H1 (cell line): ENCODE data around the gene ZCCHC17. TPM values are rescaled to one million over a fixed set of nuclear protein-coding genes. Genes with fewer than 3 reads are reported as not detected.

Experiments used
- CTCF ChIA-PET: fragments of 300-600 bp; sonication (Branson Sonifier 250); formaldehyde crosslinking; loops from one replicate; lab custom pipeline; 2021; ENCODE audit not compliant: partially characterized antibody; lab: Charles Lee
- POLR2A ChIA-PET: fragments of 300-600 bp; sonication (Branson Sonifier 250); formaldehyde crosslinking; loops from one replicate; lab custom pipeline; 2021; ENCODE audit warnings: inconsistent platforms; ENCODE audit not compliant: partially characterized antibody; lab: Charles Lee
- DNase-seq, 2 experiments: peaks; one replicate each; pipeline versions ENCODE4 v3.0.0 to v3.0.0-alpha.2; 2010 to 2022; ENCODE audit warnings: low spot score in 2 of 2, low read depth in 1 of 2, mixed read lengths in 1 of 2
- FAIRE-seq: peaks from 2 replicates; lab custom pipeline; 2011; peaks lifted over from hg19 to GRCh38; lab: Jason Lieb, UNC
- H2AFZ ChIP-seq: 2 replicates; pipeline ENCODE4 v1.8.1; 2012; ENCODE audit warnings: low read length, inconsistent platforms
- H2AK5ac ChIP-seq: 2 replicates; pipeline ENCODE4 v1.6.1; 2013; ENCODE audit warnings: low read depth, low read length
- H2BK120ac ChIP-seq: replicated peaks from 2 replicates; pipeline ENCODE3; 2013; ENCODE audit warnings: low read depth, low read length, inconsistent platforms
- H2BK12ac ChIP-seq: 2 replicates; pipeline ENCODE4 v1.6.1; 2013; ENCODE audit warnings: low read depth, low read length
- H2BK15ac ChIP-seq: 2 replicates; pipeline ENCODE4 v1.6.1; 2013; ENCODE audit warnings: low read length
- H2BK20ac ChIP-seq: 2 replicates; pipeline ENCODE4 v1.6.1; 2013; ENCODE audit warnings: low read length
- H2BK5ac ChIP-seq: 2 replicates; pipeline ENCODE4 v1.6.1; 2013; ENCODE audit warnings: low read depth, low read length
- H3K14ac ChIP-seq: 2 replicates; pipeline ENCODE4 v1.6.1; 2013; ENCODE audit warnings: inconsistent platforms; ENCODE audit not compliant: insufficient read length
- H3K18ac ChIP-seq: 2 replicates; pipeline ENCODE4 v1.6.1; 2013; ENCODE audit warnings: low read length; ENCODE audit errors: extremely low read depth
- H3K23ac ChIP-seq: 2 replicates; pipeline ENCODE4 v1.6.1; 2013; ENCODE audit warnings: inconsistent platforms; ENCODE audit not compliant: insufficient read length
- H3K23me2 ChIP-seq: 2 replicates; pipeline ENCODE4 v1.6.1; 2013; ENCODE audit warnings: low read depth, low read length
- H3K27ac ChIP-seq: 2 replicates; pipeline ENCODE4 v1.6.1; 2011; ENCODE audit warnings: low read depth, low read length, inconsistent platforms
- H3K27me3 ChIP-seq, 4 experiments: replicated peaks in 1 of 4; 1 replicate in 1 of 4; 2 replicates in 3 of 4; pipeline versions ENCODE4 v1.6.1 to v1.8.1; 2011 to 2013; ENCODE audit warnings: low read length in 3 of 4, mild to moderate bottlenecking in 3 of 4, inconsistent platforms in 2 of 4, mixed read lengths in 2 of 4, moderate library complexity in 1 of 4; ENCODE audit not compliant: control insufficient read depth in 3 of 4, insufficient read depth in 3 of 4; ENCODE audit errors: extremely low read depth in 1 of 4
- H3K36me3 ChIP-seq, 4 experiments: 2 replicates each; pipeline versions ENCODE4 v1.6.1 to v1.8.1; 2011 to 2013; ENCODE audit warnings: mild to moderate bottlenecking in 4 of 4, low read length in 3 of 4, moderate library complexity in 2 of 4, control low read depth in 1 of 4, inconsistent platforms in 1 of 4; ENCODE audit not compliant: insufficient read depth in 4 of 4, control insufficient read depth in 2 of 4
- H3K4ac ChIP-seq: replicated peaks from 2 replicates; pipeline ENCODE3; 2013; ENCODE audit warnings: low read length, low read depth, mixed read lengths, inconsistent platforms; ENCODE audit not compliant: insufficient read length
- H3K4me1 ChIP-seq, 4 experiments: replicated peaks in 1 of 4; 1 replicate in 1 of 4; 2 replicates in 3 of 4; pipeline versions ENCODE4 v1.6.1 to v1.8.1; 2011 to 2013; ENCODE audit warnings: low read length in 3 of 4, inconsistent platforms in 2 of 4, mixed read lengths in 1 of 4; ENCODE audit not compliant: insufficient read depth in 4 of 4, control insufficient read depth in 3 of 4
- H3K4me2 ChIP-seq, 2 experiments: 2 replicates each; pipeline versions ENCODE4 v1.6.1 to v1.8.1; 2011 to 2013; ENCODE audit warnings: low read depth in 2 of 2, low read length in 2 of 2, control low read depth in 1 of 2, inconsistent platforms in 1 of 2, mild to moderate bottlenecking in 1 of 2; ENCODE audit not compliant: insufficient read depth in 1 of 2
- H3K4me3 ChIP-seq, 4 experiments: fragments of 200-600, 300-600 bp in 1 of 4; sonication (generic), shearing (Covaris generic), sonication (Bioruptor Twin) in 1 of 4; 2 replicates each; pipeline versions ENCODE4 v1.5.1 to v1.8.1; 2011 to 2016; ENCODE audit warnings: low read length in 4 of 4, low read depth in 3 of 4, control low read depth in 2 of 4, inconsistent platforms in 2 of 4, mild to moderate bottlenecking in 2 of 4, mixed read lengths in 1 of 4, moderate library complexity in 1 of 4; ENCODE audit not compliant: insufficient read depth in 2 of 4; ENCODE audit errors: extremely low read depth in 1 of 4
- H3K56ac ChIP-seq: replicated peaks from 2 replicates; pipeline ENCODE3; 2013; ENCODE audit warnings: low read depth, mild to moderate bottlenecking, mixed read lengths, low read length, inconsistent platforms; ENCODE audit not compliant: insufficient read length
- H3K79me1 ChIP-seq: 2 replicates; pipeline ENCODE4 v1.6.1; 2013; ENCODE audit warnings: low read depth, low read length, control low read depth
- H3K79me2 ChIP-seq, 2 experiments: 2 replicates each; pipeline versions ENCODE4 v1.6.1 to v1.8.1; 2012 to 2013; ENCODE audit warnings: low read length in 2 of 2, mild to moderate bottlenecking in 2 of 2, inconsistent platforms in 1 of 2; ENCODE audit not compliant: insufficient read depth in 2 of 2, control insufficient read depth in 1 of 2
- H3K9ac ChIP-seq, 4 experiments: replicated peaks in 1 of 4; 1 replicate in 1 of 4; 2 replicates in 3 of 4; pipeline versions ENCODE4 v1.6.1 to v1.8.1; 2011 to 2013; ENCODE audit warnings: low read depth in 3 of 4, low read length in 3 of 4, control low read depth in 2 of 4, mild to moderate bottlenecking in 2 of 4, moderate library complexity in 2 of 4, inconsistent platforms in 1 of 4; ENCODE audit errors: extremely low read depth in 1 of 4
- H3K9me3 ChIP-seq, 2 experiments: 2 replicates each; pipeline versions ENCODE4 v1.6.1 to v1.8.1; 2012 to 2013; ENCODE audit warnings: mild to moderate bottlenecking in 2 of 2, moderate library complexity in 2 of 2, control low read depth in 1 of 2, inconsistent platforms in 1 of 2, low read depth in 1 of 2, low read length in 1 of 2, mixed read lengths in 1 of 2; ENCODE audit not compliant: insufficient read depth in 2 of 2
- H4K20me1 ChIP-seq, 2 experiments: replicated peaks in 1 of 2; 2 replicates each; pipeline versions ENCODE3 to v1.8.1; 2011 to 2013; ENCODE audit warnings: inconsistent platforms in 2 of 2, low read length in 2 of 2, mild to moderate bottlenecking in 1 of 2; ENCODE audit not compliant: insufficient read depth in 2 of 2, control insufficient read depth in 1 of 2
- H4K5ac ChIP-seq: 2 replicates; pipeline ENCODE4 v1.6.1; 2013; ENCODE audit warnings: low read length, low read depth, mixed read lengths, inconsistent platforms; ENCODE audit not compliant: insufficient read length
- H4K8ac ChIP-seq: 2 replicates; pipeline ENCODE4 v1.8.0; 2013; ENCODE audit warnings: mild to moderate bottlenecking, moderate library complexity, low read length, inconsistent platforms; ENCODE audit not compliant: insufficient read depth; ENCODE audit errors: extremely low read depth
- H4K91ac ChIP-seq: replicated peaks from 2 replicates; pipeline ENCODE3; 2013; ENCODE audit warnings: low read length, mixed read lengths, inconsistent platforms; ENCODE audit not compliant: insufficient read length
- ASH2L ChIP-seq: fragments of 200-600, 300-600 bp; sonication (generic); IDR thresholded peaks from one replicate; pipeline ENCODE4 v1.7.1; 2017; ENCODE audit warnings: low read length
- FOSL1 ChIP-seq: IDR thresholded peaks from 2 replicates; pipeline ENCODE4 v1.6.1; 2011; ENCODE audit warnings: mild to moderate bottlenecking, low read depth, low read length, moderate library complexity; ENCODE audit not compliant: insufficient read depth
- NRF1 ChIP-seq: IDR thresholded peaks from 2 replicates; pipeline ENCODE4 v1.6.1; 2011; ENCODE audit warnings: mild to moderate bottlenecking, low read depth, low read length, improper control_type of control experiment
- RAD21 ChIP-seq, 2 experiments: IDR thresholded peaks in 1 of 2; conservative IDR thresholded peaks in 1 of 2; 2 replicates each; pipeline ENCODE4 v1.6.1; 2011; ENCODE audit warnings: low read depth in 2 of 2, low read length in 2 of 2, improper control_type of control experiment in 1 of 2, inconsistent platforms in 1 of 2, mild to moderate bottlenecking in 1 of 2, moderate library complexity in 1 of 2
- RBBP5 ChIP-seq: IDR thresholded peaks from 2 replicates; pipeline ENCODE4 v1.7.1; 2012; ENCODE audit warnings: low read depth, mild to moderate bottlenecking, inconsistent platforms, low read length, moderate library complexity, borderline replicate concordance
- SAP30 ChIP-seq: fragments of 300-600 bp; sonication (generic); IDR thresholded peaks from 2 replicates; pipeline ENCODE4 v1.7.1; 2012; ENCODE audit warnings: low read length, moderate library complexity, mild to moderate bottlenecking, inconsistent platforms; ENCODE audit not compliant: insufficient read depth, insufficient replicate concordance
- SIRT6 ChIP-seq: IDR thresholded peaks from one replicate; pipeline ENCODE4 v1.7.1; 2012; ENCODE audit warnings: low read length, inconsistent platforms
- SRF ChIP-seq: IDR thresholded peaks from 2 replicates; pipeline ENCODE4 v1.6.1; 2011; ENCODE audit warnings: mild to moderate bottlenecking, low read depth, low read length, moderate library complexity
- TAF7 ChIP-seq: optimal IDR thresholded peaks from 2 replicates; pipeline ENCODE3; 2011; ENCODE audit warnings: low read depth, mild to moderate bottlenecking, inconsistent platforms, low read length, moderate library complexity, borderline replicate concordance
- ZNF274 ChIP-seq: IDR thresholded peaks from 2 replicates; pipeline ENCODE4 v1.7.0; 2012; ENCODE audit warnings: low read length, borderline replicate concordance; ENCODE audit errors: extremely low read depth
- WGBS, 2 experiments: shearing (Covaris generic) in 1 of 2; methylation state at CpG; one replicate each; pipeline versions ENCODE4 v1.1.6 to v1.1.7; 2013 to 2015; ENCODE audit warnings: low lambda C conversion rate in 2 of 2, mixed read lengths in 2 of 2, inconsistent platforms in 1 of 2, low coverage in 1 of 2, missing lambda C conversion rate in 1 of 2; ENCODE audit not compliant: insufficient replicate concordance in 2 of 2, insufficient coverage in 1 of 2, insufficient read length in 1 of 2; ENCODE audit errors: extremely low coverage in 1 of 2, missing lambda C conversion rate in 1 of 2; 5-methylcytosine and 5-hydroxymethylcytosine counted together
- polyA plus RNA-seq, 7 experiments: library from polyadenylated mRNA; depleted of rRNA in 3 of 7; stranded (reverse) in 5 of 7; unstranded in 2 of 7; fragments of >200 nt in 5 of 7; fragments of 200-250 nt in 2 of 7; gene quantifications; 1 replicate in 5 of 7; 2 replicates in 1 of 7; 4 replicates in 1 of 7; pipeline versions ENCODE4 v1.2.1 to v1.2.3, GENCODE V29; 2011 to 2013; ENCODE audit warnings: missing spikeins in 2 of 7, mixed read lengths in 2 of 7
- total RNA-seq: library from RNA; stranded (reverse); fragmentation: NEBNext Ultra II Directional; extraction: Animal tissue kit (Norgen Biotek cat#: 25700); gene quantifications from 2 replicates; pipeline ENCODE4 v1.2.1, GENCODE V29; 2021

ZCCHC17 gene
- total and polyA plus RNA-seq, 2 of the 8 experiments (the other 6 are each of a cell fraction or from before 2014, with no cell fraction given), result 51.6 to 59.3 TPM

- Histone ChIP-seq H3K23me2 (no peaks in the 10 kb centered on the region), H3K36me3 (no peaks in the 10 kb centered on the region), H3K27ac (no peak overlapping the region), H3K4me2 (peak overlapping the region; percentile 1 to 73; a peak in 3 of 4 replicates), H3K9me3 (no peaks in the 10 kb centered on the region), H2AK5ac (no peak overlapping the region), H3K56ac (no peak overlapping the region), H2BK12ac (peak overlapping the region; percentile 41; the same call in 1 of the 2 replicates), H3K4ac (no peak overlapping the region), H3K79me1 (no peaks in the 10 kb centered on the region), H3K23ac (no peak overlapping the region), H3K27me3 (no peaks in the 10 kb centered on the region), H3K4me1 (peaks cover 0 to 4% (median 3%) of the 10 kb centered on the region in 4 experiments; a peak in 4 of 7 replicates), H4K8ac (no peak overlapping the region), H2BK5ac (no peak overlapping the region; the same call in 1 of the 2 replicates), H4K5ac (no peak overlapping the region), H2BK120ac (no peak overlapping the region), H3K9ac (no peak overlapping the region), H2BK15ac (0 out of 2 replicates have a peak overlapping the region, but pooled peaks have one; percentile 63), H3K14ac (no peak overlapping the region), H2AFZ (peak overlapping the region; percentile 72; the same call in 1 of the 2 replicates), H2BK20ac (no peak overlapping the region), H3K4me3 (peak overlapping the region in 3 of 4 experiments; percentile 34 to 51 (median 47); a peak in 6 of 8 replicates), H4K20me1 (no peaks in the 10 kb centered on the region), H4K91ac (peak overlapping the region; percentile 15), H3K79me2 (no peaks in the 10 kb centered on the region), H3K18ac (peak overlapping the region; percentile 29; the same call in 1 of the 2 replicates)
- FAIRE-seq, result peak; percentile 58
- POLR2A ChIA-PET, result interaction anchor here (0.8 to 1.7 kb wide), 8 partner anchors 8 to 97 kb away, joined by 3 to 9 read pairs (median 3); partner anchors contain the start of genes SNRNP40 and ZCCHC17
- WGBS, 2 experiments, result 5% methylated on average over 36 of the region's 36 CpGs; no CpG with 5 or more reads in 1 of the 2 experiments
- CTCF ChIA-PET, result interaction anchor here (0.6 to 11.8 kb wide), 34 partner anchors 11 to 364 kb away, joined by 3 to 415 read pairs (median 4); partner anchors contain the start of genes FABP3, SERINC2, SNRNP40 and ZCCHC17
- DNase-seq, result peak; percentile 79 to 98
- TF ChIP-seq ZNF274, result no peak
- TF ChIP-seq RBBP5, result no peak
- TF ChIP-seq TAF7, result no peak
- no peak for TF ChIP-seq SIRT6
- TF ChIP-seq FOSL1, result no peak
- TF ChIP-seq SRF, result no peak
- TF ChIP-seq SAP30, result no peak
- TF ChIP-seq ASH2L, result peak; percentile 62
- no peak for TF ChIP-seq NRF1
- peak; percentile 82 to 86 for TF ChIP-seq RAD21 (IDR thresholded peaks at IDR 0.05 in 1 of 2, conservative IDR thresholded peaks at IDR 0.05 in 1 of 2; ENCODE audit: low read depth in 2 of 2, low read length in 2 of 2)
These were observed 97.9 kb downstream of the ZCCHC17 start for GRCh38 chr1:31394584-31395193.
